Testis (tissue), 2 donors: Measurements from ENCODE around the gene DYNC1I2.

ENCODE experiments used
- CTCF ChIP-seq, 3 experiments: fragments of 450-650 bp in 2 of 3; fragments of 200-600 bp in 1 of 3; sonication (generic) in 1 of 3; IDR thresholded peaks; one replicate each; pipeline ENCODE4 v1.5.1; 2016 to 2019; ENCODE audit warnings: antibody characterized with exemption in 3 of 3, mild to moderate bottlenecking in 2 of 3, moderate library complexity in 1 of 3
- POLR2A ChIP-seq: fragments of 450-650 bp; IDR thresholded peaks from one replicate; pipeline ENCODE4 v1.6.1; 2017; ENCODE audit warnings: antibody characterized with exemption, mild to moderate bottlenecking, moderate library complexity

- TF ChIP-seq CTCF (IDR thresholded peaks at IDR 0.05): no peak
- TF ChIP-seq POLR2A: no peak
These were observed 16.6 kb upstream of the DYNC1I2 start for GRCh38 chr2:171670655-171671054.
